Testis (tissue), 3 donors: ENCODE measurements around the gene VENTX. TPM values are rescaled to one million over a fixed set of nuclear protein-coding genes. Genes with fewer than 3 reads are reported as not detected.

Experiments used
- DNase-seq: peaks from one replicate; pipeline ENCODE4 v3.0.0-alpha.2; 2019
- H3K27ac ChIP-seq, 2 donors: fragments of 200-600 bp; sonication (generic); one replicate each; pipeline ENCODE4 v1.5.1; 2019
- H3K27me3 ChIP-seq: fragments of 200-600 bp; sonication (generic); one replicate; pipeline ENCODE4 v1.5.1; 2019
- H3K36me3 ChIP-seq: fragments of 200-600 bp; sonication (generic); one replicate; pipeline ENCODE4 v1.5.1; 2017; ENCODE audit warnings: low read depth; ENCODE audit errors: missing control alignments
- H3K4me1 ChIP-seq: fragments of 200-600 bp; sonication (generic); one replicate; pipeline ENCODE4 v1.5.1; 2019
- H3K4me3 ChIP-seq, 2 donors: fragments of 200-600 bp; sonication (generic); one replicate each; pipeline ENCODE4 v1.5.1; 2017 to 2019
- H3K9me3 ChIP-seq: fragments of 200-600 bp; sonication (generic); one replicate; pipeline ENCODE4 v1.5.1; 2017
- CTCF ChIP-seq, 3 experiments: fragments of 450-650 bp in 2 of 3; fragments of 200-600 bp in 1 of 3; sonication (generic) in 1 of 3; IDR thresholded peaks; one replicate each; pipeline ENCODE4 v1.5.1; 2016 to 2019; ENCODE audit warnings: antibody characterized with exemption in 3 of 3, mild to moderate bottlenecking in 2 of 3, moderate library complexity in 1 of 3
- POLR2A ChIP-seq: fragments of 450-650 bp; IDR thresholded peaks from one replicate; pipeline ENCODE4 v1.6.1; 2017; ENCODE audit warnings: antibody characterized with exemption, mild to moderate bottlenecking, moderate library complexity
- WGBS, 2 donors: methylation state at CpG; one replicate each; pipeline ENCODE4 v1.1.5; 2018; 5-methylcytosine and 5-hydroxymethylcytosine counted together
- intact Hi-C: fragments of 100-400 bp; cut with DNase I; formaldehyde crosslinking; loops from one replicate; pipeline ENCODE4 v1.15.1; 2023; ENCODE audit warnings: low total_unique reads
- polyA plus RNA-seq: library from polyadenylated mRNA; stranded (reverse); fragments of 350-450 nt; fragmentation: Illumina TruSeq; extraction: RNeasy Lipid Tissue Mini Kit (QIAGEN cat#74804); gene quantifications from one replicate; pipeline ENCODE4 v1.2.3, GENCODE V29; 2014; ENCODE audit warnings: low read depth, low replicate concordance; ENCODE audit not compliant: insufficient read depth
- total RNA-seq, 2 donors: library from RNA; depleted of rRNA; stranded (reverse); fragments of >200 nt; gene quantifications; one replicate each; pipeline ENCODE4 v1.2.3, GENCODE V29; 2016

VENTX gene
- total and polyA plus RNA-seq, 3 donors from 2014 or later, result 1.5 to 3.5 (median 2.2) TPM

GRCh38 chr10:133190225-133190624 is 47.4 kb upstream of the VENTX start:
- 97 to 98% methylated on average over 10 of the region's 10 CpGs for WGBS, 2 donors
- no peak overlapping the region for H3K4me3 ChIP-seq
- H3K4me1 ChIP-seq, result no peaks in the 10 kb centered on the region
- TF ChIP-seq CTCF (IDR thresholded peaks at IDR 0.05), result no peak
- no peak for TF ChIP-seq POLR2A
- H3K9me3 ChIP-seq, result no peaks in the 10 kb centered on the region
- no peak overlapping the region for H3K27ac ChIP-seq
- H3K36me3 ChIP-seq, result no peaks in the 10 kb centered on the region
- no peaks in the 10 kb centered on the region for H3K27me3 ChIP-seq
- no peak for DNase-seq
- intact Hi-C loops, result no loop called here

GRCh38 chr10:133191651-133192050 is 46.0 kb upstream of the VENTX start:
- WGBS, 2 donors, result 94 to 96% methylated on average over 4 of the region's 4 CpGs
- TF ChIP-seq CTCF (IDR thresholded peaks at IDR 0.05) (no peak), POLR2A (no peak)

GRCh38 chr10:133194151-133194550 is 43.5 kb upstream of the VENTX start:
- WGBS, 2 donors, result 77 to 87% methylated on average over 4 of the region's 4 CpGs
- Histone ChIP-seq H3K9me3 (no peaks in the 10 kb centered on the region), H3K4me1 (no peaks in the 10 kb centered on the region), H3K36me3 (no peaks in the 10 kb centered on the region), H3K27me3 (no peaks in the 10 kb centered on the region), H3K27ac (no peak overlapping the region), H3K4me3 (no peak overlapping the region)
- intact Hi-C loops, result no loop called here
- TF ChIP-seq POLR2A, result no peak
- no peak for TF ChIP-seq CTCF (IDR thresholded peaks at IDR 0.05)
- no peak for DNase-seq

More at GRCh38 chr10:133191651-133192050, 46.0 kb upstream of the VENTX start:
- no peaks in the 10 kb centered on the region for H3K27me3 ChIP-seq
- no peak overlapping the region for H3K4me3 ChIP-seq
- no peaks in the 10 kb centered on the region for H3K36me3 ChIP-seq
- H3K4me1 ChIP-seq, result no peaks in the 10 kb centered on the region
- intact Hi-C loops, result no loop called here
- H3K9me3 ChIP-seq, result no peaks in the 10 kb centered on the region
- no peak overlapping the region for H3K27ac ChIP-seq
- no peak for DNase-seq

- Histone ChIP-seq H3K9me3 (no peaks in the 10 kb centered on the region), H3K27ac (no peak overlapping the region), H3K4me1 (no peaks in the 10 kb centered on the region), H3K36me3 (no peaks in the 10 kb centered on the region), H3K4me3 (no peak overlapping the region), H3K27me3 (no peaks in the 10 kb centered on the region)
- 90 to 92% methylated on average over 16 to 19 of the region's 19 CpGs for WGBS, 2 donors
- DNase-seq, result no peak
- intact Hi-C loops, result no loop called here
- TF ChIP-seq POLR2A, result no peak
- no peak for TF ChIP-seq CTCF (IDR thresholded peaks at IDR 0.05)
Measured at GRCh38 chr10:133195096-133195495, 42.6 kb upstream of the VENTX start.

GRCh38 chr10:133195611-133196010 is 42.0 kb upstream of the VENTX start:
- Histone ChIP-seq H3K36me3 (no peaks in the 10 kb centered on the region), H3K4me3 (no peak overlapping the region), H3K4me1 (no peaks in the 10 kb centered on the region), H3K27ac (no peak overlapping the region), H3K27me3 (no peaks in the 10 kb centered on the region), H3K9me3 (no peaks in the 10 kb centered on the region)
- no peak for DNase-seq
- WGBS, 2 donors, result 93 to 97% methylated on average over 7 to 23 of the region's 23 CpGs
- intact Hi-C loops, result no loop called here
- TF ChIP-seq POLR2A, result no peak
- TF ChIP-seq CTCF (IDR thresholded peaks at IDR 0.05), result no peak
